ENCODE measurements around the gene SLC22A12. TPM values are rescaled to one million over a fixed set of nuclear protein-coding genes. Genes with fewer than 3 reads are reported as not detected.

Gene SLC22A12
- polyA plus RNA-seq (2013, experiment 1 of 2): not detected
- polyA plus RNA-seq (2013, experiment 2 of 2): not detected

DNA sequence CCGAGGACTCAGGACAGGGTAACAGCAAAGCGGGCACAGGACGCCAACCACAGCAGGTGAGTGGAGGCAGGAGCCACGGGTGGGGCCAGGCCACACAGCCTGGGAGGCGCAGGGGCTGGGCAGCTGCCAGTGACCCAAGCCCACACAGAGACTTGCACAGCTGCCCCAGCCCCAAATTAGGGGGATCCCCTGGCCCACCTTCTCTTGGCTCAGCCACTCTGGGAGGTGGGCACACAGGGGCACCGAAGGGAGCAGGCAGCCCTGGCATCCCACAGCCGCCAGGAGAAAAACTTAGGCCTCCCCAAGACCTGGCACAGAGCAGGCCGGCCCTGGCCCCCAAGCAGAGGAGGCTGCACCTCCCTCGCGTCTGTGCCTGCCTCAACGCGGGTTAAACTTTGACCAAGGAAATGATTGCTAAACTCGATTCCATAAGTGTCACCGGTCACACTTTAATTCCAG, at the start of gene SLC22A12:
TSS of gene SLC22A12 (plus strand) at position 458 of the 459 bp plus-strand sequence. CDS start 337 bp downstream, outside the sequence.
- no peak within 1 kb of the TSS for H2BK5ac ChIP-seq (ENCODE audit: low read length)
- H3K4me1 ChIP-seq (ENCODE audit: control insufficient read depth in 2 of 2, insufficient read depth in 1 of 2, low read depth in 1 of 2, low read length in 2 of 2): no peaks in the 10 kb centered on the region
- H3K9ac ChIP-seq (ENCODE audit: low read depth, low read length, poor library complexity): peak within 1 kb of the TSS; percentile 72
- no peak within 1 kb of the TSS for H3K4me3 ChIP-seq (ENCODE audit: low read length in 2 of 2)
- H2BK12ac ChIP-seq (ENCODE audit: low read length): no peak within 1 kb of the TSS
- H3K23ac ChIP-seq (ENCODE audit: low read depth, low read length, poor library complexity): peak within 1 kb of the TSS; percentile 59
- peak within 1 kb of the TSS; percentile 63 for H3K18ac ChIP-seq (ENCODE audit: low read length)
- no peak for DNase-seq (ENCODE audit: low spot score)
- no peak within 1 kb of the TSS for H2BK120ac ChIP-seq (ENCODE audit: low read depth, low read length)
- no CpG with 5 or more reads among the region's 14 CpGs for WGBS, 2 donors (ENCODE audit: extremely low coverage in 2 of 2, insufficient read length in 2 of 2, insufficient replicate concordance in 1 of 2)
- H3K79me1 ChIP-seq (ENCODE audit: low read depth, low read length): no peaks in the 10 kb centered on the region
- H2AK5ac ChIP-seq (ENCODE audit: low read depth, low read length): no peak within 1 kb of the TSS
- no peaks in the 10 kb centered on the region for H3K36me3 ChIP-seq (replicated peaks in 1 of 2; ENCODE audit: control insufficient read depth in 2 of 2, insufficient read depth in 2 of 2, low read length in 2 of 2)
- H3K14ac ChIP-seq (ENCODE audit: low read length): no peak within 1 kb of the TSS
- peaks cover 0 to 5% of the 10 kb centered on the region in 2 donors for H3K9me3 ChIP-seq (replicated peaks in 1 of 2; ENCODE audit: control insufficient read depth in 2 of 2, insufficient read depth in 1 of 2, low read depth in 1 of 2, low read length in 2 of 2)
- H2BK15ac ChIP-seq (ENCODE audit: low read length): no peak within 1 kb of the TSS
- H2AFZ ChIP-seq (ENCODE audit: low read length): no peak within 1 kb of the TSS
- no peak within 1 kb of the TSS for H4K91ac ChIP-seq (ENCODE audit: low read depth, low read length, poor library complexity)
- no peak within 1 kb of the TSS for H4K8ac ChIP-seq (ENCODE audit: low read depth, low read length)
- H3K4me2 ChIP-seq (ENCODE audit: insufficient read depth, low read length, poor library complexity, severe bottlenecking): no peak within 1 kb of the TSS
- no peak within 1 kb of the TSS for H3K27ac ChIP-seq (replicated peaks; ENCODE audit: low read length)
- H3K27me3 ChIP-seq (ENCODE audit: control insufficient read depth in 3 of 3, insufficient read depth in 3 of 3, low read depth in 1 of 3, low read length in 3 of 3): no peaks in the 10 kb centered on the region
- H3K4ac ChIP-seq (ENCODE audit: low read length): no peak within 1 kb of the TSS

DNA sequence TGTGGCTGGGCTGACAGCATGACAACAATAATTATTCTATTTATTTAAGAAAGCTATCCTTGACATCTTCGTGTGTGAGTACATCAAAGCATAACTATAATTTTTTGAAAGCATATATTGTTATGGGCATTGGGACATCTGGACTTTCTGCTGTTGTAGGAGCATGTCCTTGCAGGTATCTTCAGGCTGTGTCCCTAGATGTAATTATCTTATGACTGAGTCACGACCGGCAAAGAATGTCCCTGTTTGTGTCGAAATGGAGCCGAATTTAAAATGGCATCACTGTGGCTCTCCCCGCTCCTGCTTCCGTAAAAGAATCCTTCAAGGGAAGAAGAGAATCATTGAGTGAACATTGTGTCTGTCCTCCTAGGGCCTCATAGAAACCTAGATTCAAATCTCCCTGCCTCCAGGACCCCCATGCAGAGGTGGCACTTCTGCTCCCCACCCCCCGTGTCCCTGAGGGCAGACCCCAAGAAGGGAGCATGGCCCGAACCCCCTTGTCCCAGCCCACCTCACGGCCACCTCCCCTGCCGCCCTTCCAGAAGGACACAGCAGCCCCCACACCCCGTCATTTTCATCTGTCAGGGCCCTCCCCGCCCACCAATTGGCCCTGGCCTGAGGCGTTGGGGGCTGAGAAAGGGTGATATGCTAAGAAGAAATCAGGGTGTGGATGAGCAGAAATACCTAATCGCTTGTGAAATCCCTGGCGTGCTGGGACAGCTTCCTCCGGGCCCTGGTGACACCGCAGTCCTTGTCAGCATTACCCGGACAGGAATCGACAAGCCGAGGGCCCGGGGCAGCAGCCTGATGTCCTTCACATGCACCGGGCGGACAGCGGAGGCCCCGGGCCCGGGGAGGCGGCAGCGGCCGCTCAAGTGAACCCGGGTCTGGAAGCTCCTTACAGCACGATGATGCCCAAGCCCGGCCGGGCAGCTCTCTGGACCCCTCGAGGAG, 48.6 kb upstream of the SLC22A12 start:
- no peak overlapping the region for H2BK5ac ChIP-seq (ENCODE audit: low read length)
- peaks cover 0 to 7% of the 10 kb centered on the region in 2 donors for H3K4me1 ChIP-seq (ENCODE audit: control insufficient read depth in 2 of 2, insufficient read depth in 1 of 2, low read depth in 1 of 2, low read length in 2 of 2)
- DNase-seq (ENCODE audit: low spot score): no peak
- H3K4me2 ChIP-seq (ENCODE audit: insufficient read depth, low read length, poor library complexity, severe bottlenecking): no peak overlapping the region
- H3K27me3 ChIP-seq (ENCODE audit: control insufficient read depth in 3 of 3, insufficient read depth in 3 of 3, low read depth in 1 of 3, low read length in 3 of 3): peaks cover 0 to 5% (median 0%) of the 10 kb centered on the region in 3 experiments
- no peak overlapping the region for H2AK5ac ChIP-seq (ENCODE audit: low read depth, low read length)
- H3K14ac ChIP-seq (ENCODE audit: low read length): no peak overlapping the region
- H3K36me3 ChIP-seq (replicated peaks in 1 of 2; ENCODE audit: control insufficient read depth in 2 of 2, insufficient read depth in 2 of 2, low read length in 2 of 2): no peaks in the 10 kb centered on the region
- no peak overlapping the region for H3K27ac ChIP-seq (replicated peaks; ENCODE audit: low read length)
- H3K79me1 ChIP-seq (ENCODE audit: low read depth, low read length): no peaks in the 10 kb centered on the region
- no peak overlapping the region for H4K91ac ChIP-seq (ENCODE audit: low read depth, low read length, poor library complexity)
- WGBS, 2 donors (ENCODE audit: extremely low coverage in 2 of 2, insufficient read length in 2 of 2, insufficient replicate concordance in 1 of 2): no CpG with 5 or more reads among the region's 35 CpGs
- H2BK120ac ChIP-seq (ENCODE audit: low read depth, low read length): no peak overlapping the region
- no peak overlapping the region for H2BK15ac ChIP-seq (ENCODE audit: low read length)
- no peak overlapping the region for H3K9ac ChIP-seq (ENCODE audit: low read depth, low read length, poor library complexity)
- H3K4ac ChIP-seq (ENCODE audit: low read length): no peak overlapping the region
- no peak overlapping the region for H4K8ac ChIP-seq (ENCODE audit: low read depth, low read length)
- H3K23ac ChIP-seq (ENCODE audit: low read depth, low read length, poor library complexity): no peak overlapping the region
- no peak overlapping the region for H2AFZ ChIP-seq (ENCODE audit: low read length)
- H3K9me3 ChIP-seq (replicated peaks in 1 of 2; ENCODE audit: control insufficient read depth in 2 of 2, insufficient read depth in 1 of 2, low read depth in 1 of 2, low read length in 2 of 2): peaks cover 7 to 8% of the 10 kb centered on the region in 2 donors
- H3K4me3 ChIP-seq (ENCODE audit: low read length in 2 of 2): no peak overlapping the region
- H2BK12ac ChIP-seq (ENCODE audit: low read length): no peak overlapping the region
- H3K18ac ChIP-seq (ENCODE audit: low read length): no peak overlapping the region

GRCh38 chr11:64543818-64544217, 47.2 kb upstream of the SLC22A12 start:
- Histone ChIP-seq H2BK5ac (ENCODE audit: low read length) (no peak overlapping the region), H3K14ac (ENCODE audit: low read length) (no peak overlapping the region), H3K9ac (ENCODE audit: low read depth, low read length, poor library complexity) (no peak overlapping the region), H4K8ac (ENCODE audit: low read depth, low read length) (no peak overlapping the region), H2BK12ac (ENCODE audit: low read length) (no peak overlapping the region), H3K4me2 (ENCODE audit: insufficient read depth, low read length, poor library complexity, severe bottlenecking) (no peak overlapping the region), H3K4me3 (ENCODE audit: low read length in 2 of 2) (no peak overlapping the region), H3K9me3 (replicated peaks in 1 of 2; ENCODE audit: control insufficient read depth in 2 of 2, insufficient read depth in 1 of 2, low read depth in 1 of 2, low read length in 2 of 2) (peaks cover 7 to 8% of the 10 kb centered on the region in 2 donors), H3K79me1 (ENCODE audit: low read depth, low read length) (no peaks in the 10 kb centered on the region), H2AK5ac (ENCODE audit: low read depth, low read length) (no peak overlapping the region), H2AFZ (ENCODE audit: low read length) (no peak overlapping the region), H3K36me3 (replicated peaks in 1 of 2; ENCODE audit: control insufficient read depth in 2 of 2, insufficient read depth in 2 of 2, low read length in 2 of 2) (no peaks in the 10 kb centered on the region), H2BK15ac (ENCODE audit: low read length) (no peak overlapping the region), H3K23ac (ENCODE audit: low read depth, low read length, poor library complexity) (no peak overlapping the region), H3K4me1 (ENCODE audit: control insufficient read depth in 2 of 2, insufficient read depth in 1 of 2, low read depth in 1 of 2, low read length in 2 of 2) (peaks cover 0 to 7% of the 10 kb centered on the region in 2 donors), H3K27me3 (ENCODE audit: control insufficient read depth in 3 of 3, insufficient read depth in 3 of 3, low read depth in 1 of 3, low read length in 3 of 3) (peaks cover 0 to 8% (median 0%) of the 10 kb centered on the region in 3 experiments), H3K4ac (ENCODE audit: low read length) (no peak overlapping the region), H3K27ac (replicated peaks; ENCODE audit: low read length) (no peak overlapping the region), H4K91ac (ENCODE audit: low read depth, low read length, poor library complexity) (no peak overlapping the region), H3K18ac (ENCODE audit: low read length) (no peak overlapping the region), H2BK120ac (ENCODE audit: low read depth, low read length) (no peak overlapping the region)
- no peak for DNase-seq (ENCODE audit: low spot score)

- H3K23ac ChIP-seq (ENCODE audit: low read depth, low read length, poor library complexity): no peak overlapping the region
- no peak overlapping the region for H3K18ac ChIP-seq (ENCODE audit: low read length)
- H2AFZ ChIP-seq (ENCODE audit: low read length): no peak overlapping the region
- H2BK15ac ChIP-seq (ENCODE audit: low read length): no peak overlapping the region
- H3K14ac ChIP-seq (ENCODE audit: low read length): no peak overlapping the region
- H3K36me3 ChIP-seq (replicated peaks in 1 of 2; ENCODE audit: control insufficient read depth in 2 of 2, insufficient read depth in 2 of 2, low read length in 2 of 2): no peaks in the 10 kb centered on the region
- no peak overlapping the region for H3K4ac ChIP-seq (ENCODE audit: low read length)
- WGBS, 2 donors (ENCODE audit: extremely low coverage in 2 of 2, insufficient read length in 2 of 2, insufficient replicate concordance in 1 of 2): no CpG with 5 or more reads among the region's 2 CpGs
- H3K27me3 ChIP-seq (ENCODE audit: control insufficient read depth in 3 of 3, insufficient read depth in 3 of 3, low read depth in 1 of 3, low read length in 3 of 3): peaks cover 0 to 8% (median 0%) of the 10 kb centered on the region in 3 experiments
- no peaks in the 10 kb centered on the region for H3K79me1 ChIP-seq (ENCODE audit: low read depth, low read length)
- no peak overlapping the region for H2AK5ac ChIP-seq (ENCODE audit: low read depth, low read length)
- H2BK5ac ChIP-seq (ENCODE audit: low read length): no peak overlapping the region
- H3K9me3 ChIP-seq (replicated peaks in 1 of 2; ENCODE audit: control insufficient read depth in 2 of 2, insufficient read depth in 1 of 2, low read depth in 1 of 2, low read length in 2 of 2): peaks cover 7 to 8% of the 10 kb centered on the region in 2 donors
- H3K4me3 ChIP-seq (ENCODE audit: low read length in 2 of 2): no peak overlapping the region
- H3K27ac ChIP-seq (replicated peaks; ENCODE audit: low read length): no peak overlapping the region
- no peak overlapping the region for H2BK12ac ChIP-seq (ENCODE audit: low read length)
- H3K9ac ChIP-seq (ENCODE audit: low read depth, low read length, poor library complexity): no peak overlapping the region
- no peak overlapping the region for H2BK120ac ChIP-seq (ENCODE audit: low read depth, low read length)
- no peak overlapping the region for H3K4me2 ChIP-seq (ENCODE audit: insufficient read depth, low read length, poor library complexity, severe bottlenecking)
- H3K4me1 ChIP-seq (ENCODE audit: control insufficient read depth in 2 of 2, insufficient read depth in 1 of 2, low read depth in 1 of 2, low read length in 2 of 2): no peaks in the 10 kb centered on the region
- H4K8ac ChIP-seq (ENCODE audit: low read depth, low read length): no peak overlapping the region
- no peak for DNase-seq (ENCODE audit: low spot score)
- no peak overlapping the region for H4K91ac ChIP-seq (ENCODE audit: low read depth, low read length, poor library complexity)
Observed at GRCh38 chr11:64544616-64545296, 46.3 kb upstream of the SLC22A12 start.
